WERI-Rb-1 (cell line): ENCODE data around the gene TARBP1.
"Not testable (repeated sequence)": the region's sequence is repeated elsewhere in the genome, so short reads cannot be mapped to it uniquely, and the experiment has no call there.

ENCODE experiments used
- DNase-seq: peaks from one replicate; pipeline ENCODE4 v3.0.0-alpha.2; 2020
- H3K27ac ChIP-seq: fragments of 250-450 bp; sonication (Bioruptor Pico); 2 replicates; pipeline ENCODE4 v1.5.1; 2020; ENCODE audit warnings: mild to moderate bottlenecking, moderate library complexity
- H3K27me3 ChIP-seq: fragments of 250-450 bp; sonication (Bioruptor Pico); 2 replicates; pipeline ENCODE4 v1.5.1; 2021; ENCODE audit warnings: mild to moderate bottlenecking, low read depth, moderate library complexity; ENCODE audit not compliant: insufficient read depth, severe bottlenecking
- H3K36me3 ChIP-seq: fragments of 250-450 bp; sonication (Bioruptor Pico); 2 replicates; pipeline ENCODE4 v1.5.1; 2020; ENCODE audit warnings: mild to moderate bottlenecking, moderate library complexity
- H3K4me3 ChIP-seq: 2 replicates; pipeline ENCODE4 v1.5.1; 2011; ENCODE audit warnings: low read depth, mild to moderate bottlenecking, control low read depth, low read length
- H3K9me3 ChIP-seq: fragments of 250-450 bp; sonication (Bioruptor Pico); 2 replicates; pipeline ENCODE4 v1.5.1; 2021; ENCODE audit warnings: mild to moderate bottlenecking, moderate library complexity; ENCODE audit not compliant: severe bottlenecking
- TF ChIP-seq, protein P1 (sequence below): IDR thresholded peaks from 2 replicates; pipeline ENCODE4 v1.5.1; 2011; ENCODE audit warnings: low read depth, mild to moderate bottlenecking, control low read depth, inconsistent platforms, low read length

The TARBP1 gene

DNA sequence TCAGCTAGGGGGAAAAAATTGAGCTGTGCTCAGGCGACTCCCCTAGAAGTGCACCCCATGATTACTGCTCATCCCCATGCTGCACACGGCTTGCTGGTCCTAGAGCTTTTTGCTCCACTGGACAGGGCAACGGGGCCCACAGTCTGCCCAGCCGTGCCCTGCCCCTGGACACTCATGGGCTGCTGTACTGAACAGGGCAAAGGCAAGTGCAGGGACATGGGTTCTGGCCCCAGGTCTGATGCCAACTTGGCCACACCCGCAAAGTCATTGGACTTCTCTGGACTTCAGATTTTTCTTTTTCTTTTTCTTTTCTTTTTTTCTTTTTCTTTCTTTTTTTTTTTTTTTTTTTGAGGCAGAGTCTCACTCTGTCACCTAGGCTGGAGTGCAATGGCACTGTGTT is 42.9 kb upstream of the TARBP1 start:
- TF ChIP-seq, protein P1, sequence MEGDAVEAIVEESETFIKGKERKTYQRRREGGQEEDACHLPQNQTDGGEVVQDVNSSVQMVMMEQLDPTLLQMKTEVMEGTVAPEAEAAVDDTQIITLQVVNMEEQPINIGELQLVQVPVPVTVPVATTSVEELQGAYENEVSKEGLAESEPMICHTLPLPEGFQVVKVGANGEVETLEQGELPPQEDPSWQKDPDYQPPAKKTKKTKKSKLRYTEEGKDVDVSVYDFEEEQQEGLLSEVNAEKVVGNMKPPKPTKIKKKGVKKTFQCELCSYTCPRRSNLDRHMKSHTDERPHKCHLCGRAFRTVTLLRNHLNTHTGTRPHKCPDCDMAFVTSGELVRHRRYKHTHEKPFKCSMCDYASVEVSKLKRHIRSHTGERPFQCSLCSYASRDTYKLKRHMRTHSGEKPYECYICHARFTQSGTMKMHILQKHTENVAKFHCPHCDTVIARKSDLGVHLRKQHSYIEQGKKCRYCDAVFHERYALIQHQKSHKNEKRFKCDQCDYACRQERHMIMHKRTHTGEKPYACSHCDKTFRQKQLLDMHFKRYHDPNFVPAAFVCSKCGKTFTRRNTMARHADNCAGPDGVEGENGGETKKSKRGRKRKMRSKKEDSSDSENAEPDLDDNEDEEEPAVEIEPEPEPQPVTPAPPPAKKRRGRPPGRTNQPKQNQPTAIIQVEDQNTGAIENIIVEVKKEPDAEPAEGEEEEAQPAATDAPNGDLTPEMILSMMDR = no peak
- Histone ChIP-seq H3K27ac (no peak overlapping the region), H3K36me3 (no peaks in the 10 kb centered on the region), H3K27me3 (no peaks in the 10 kb centered on the region), H3K4me3 (no peak overlapping the region), H3K9me3 (peaks cover 2% of the 10 kb centered on the region)
- no peak for DNase-seq

DNA sequence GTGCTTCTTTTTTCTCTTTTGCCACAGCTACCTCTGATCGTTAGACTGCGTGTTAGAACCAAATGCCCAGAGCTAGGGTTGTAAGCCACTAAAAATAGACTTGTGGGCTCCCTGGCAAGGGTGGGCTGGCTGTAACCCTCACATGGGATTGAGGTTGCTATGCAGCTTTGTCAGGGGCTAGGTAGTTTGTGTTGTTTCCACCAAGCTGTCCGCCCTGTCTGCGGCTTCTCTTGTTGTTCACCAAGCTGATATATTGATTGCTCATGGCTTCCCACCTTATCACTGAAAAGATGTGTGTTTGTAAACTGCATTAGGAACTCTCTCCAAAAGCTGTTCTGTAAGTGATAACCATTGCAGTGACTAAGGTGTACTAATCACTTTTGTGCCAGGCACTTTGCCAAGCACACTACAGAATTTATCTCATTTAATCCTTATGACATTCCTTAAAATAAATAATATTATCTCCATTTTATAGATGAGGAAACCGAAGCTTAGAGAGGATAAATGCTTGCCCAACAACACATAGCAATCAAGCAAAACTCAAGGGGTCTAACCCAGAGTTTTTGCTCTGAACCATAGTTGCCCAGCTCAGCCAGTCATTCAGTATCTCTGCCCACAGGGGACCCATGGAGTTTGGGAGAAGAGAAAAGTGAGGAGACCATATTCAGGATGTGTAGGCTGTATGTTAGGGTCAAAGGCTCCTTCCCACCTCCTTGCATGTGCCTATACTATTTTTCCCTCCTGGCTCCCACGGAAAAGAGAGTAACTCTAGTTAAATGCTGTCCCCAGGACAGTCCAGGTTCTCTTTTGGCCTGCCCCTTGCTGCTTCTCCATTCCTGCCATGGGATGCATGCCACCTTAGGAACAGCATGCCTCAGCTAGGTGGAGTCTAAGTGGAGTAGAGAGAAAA is 42.2 kb upstream of the TARBP1 start:
- no peaks in the 10 kb centered on the region for H3K36me3 ChIP-seq

DNA sequence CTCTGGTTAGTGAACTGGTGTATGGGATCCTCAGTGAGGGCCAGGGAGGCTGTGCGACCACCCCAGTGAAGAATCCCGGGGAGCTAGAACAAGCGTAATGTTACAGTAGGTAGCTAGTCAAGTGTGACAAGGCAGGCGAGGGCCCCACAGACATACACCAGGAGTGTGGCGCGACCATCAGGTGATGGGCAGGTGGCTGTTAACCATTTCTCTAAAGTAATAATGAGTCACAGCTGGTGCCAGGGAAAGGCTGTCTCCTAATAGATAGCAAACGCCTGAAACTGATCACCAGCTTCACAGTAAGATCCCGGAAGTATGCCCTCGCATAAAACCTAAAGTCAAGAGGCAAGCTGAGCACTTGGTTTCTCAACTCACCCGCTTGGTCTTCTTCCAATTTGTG is 40.5 kb upstream of the TARBP1 start:
- no peak overlapping the region for H3K27ac ChIP-seq
- no peaks in the 10 kb centered on the region for H3K36me3 ChIP-seq
- TF ChIP-seq, protein P1 = no peak
- no peaks in the 10 kb centered on the region for H3K27me3 ChIP-seq
- no peak overlapping the region for H3K4me3 ChIP-seq
- no peak for DNase-seq
- peaks cover 2% of the 10 kb centered on the region for H3K9me3 ChIP-seq

More for the DNA sequence above, 42.2 kb upstream of the TARBP1 start:
- Histone ChIP-seq H3K27ac (no peak overlapping the region), H3K27me3 (no peaks in the 10 kb centered on the region), H3K9me3 (peaks cover 2% of the 10 kb centered on the region), H3K4me3 (no peak overlapping the region)
- TF ChIP-seq, protein P1 = no peak
- no peak for DNase-seq

DNA sequence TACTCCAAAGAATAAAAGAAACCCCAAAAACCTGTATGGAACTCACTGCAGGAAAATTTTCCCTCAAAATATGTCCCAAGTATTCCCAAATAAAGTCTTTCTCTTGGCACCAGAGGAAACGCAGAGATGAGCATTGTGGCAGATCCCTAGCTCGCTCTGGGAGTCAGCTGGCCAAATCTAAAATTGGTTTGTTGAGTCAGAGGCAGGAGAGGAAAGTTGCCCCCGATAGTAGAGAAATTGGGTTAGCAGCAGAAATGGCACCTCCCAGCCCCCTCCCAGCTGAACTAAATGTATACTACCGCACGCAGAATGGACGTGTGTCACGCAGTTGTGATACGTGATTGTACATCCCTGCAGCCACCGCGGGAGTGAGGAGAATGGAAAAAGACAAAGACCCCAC is 39.9 kb upstream of the TARBP1 start:
- DNase-seq = no peak
- Histone ChIP-seq H3K9me3 (peaks cover 2% of the 10 kb centered on the region), H3K27ac (no peak overlapping the region), H3K4me3 (no peak overlapping the region), H3K36me3 (no peaks in the 10 kb centered on the region), H3K27me3 (no peaks in the 10 kb centered on the region)
- TF ChIP-seq, protein P1 = no peak

DNA sequence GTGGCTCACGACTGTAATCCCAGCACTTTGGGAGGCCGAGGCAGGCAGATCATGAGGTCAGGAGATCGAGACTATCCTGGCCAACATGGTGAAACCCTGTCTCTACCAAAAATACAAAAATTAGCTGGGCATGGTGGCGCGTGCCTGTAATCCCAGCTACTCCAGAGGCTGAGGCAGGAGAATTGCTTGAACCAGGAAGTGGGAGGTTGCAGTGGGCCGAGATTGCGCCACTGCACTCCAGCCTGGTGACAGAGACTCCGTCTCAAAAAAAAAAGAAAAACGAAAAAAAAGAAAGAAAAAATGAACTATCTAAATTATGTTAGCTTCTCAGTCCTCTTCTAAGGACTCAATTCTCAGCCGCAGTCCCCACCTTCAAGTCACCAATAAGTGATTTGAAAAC is 39.1 kb upstream of the TARBP1 start:
- not testable (repeated sequence) for H3K27ac ChIP-seq, H3K27me3 ChIP-seq, H3K4me3 ChIP-seq, H3K9me3 ChIP-seq, H3K36me3 ChIP-seq, DNase-seq

DNA sequence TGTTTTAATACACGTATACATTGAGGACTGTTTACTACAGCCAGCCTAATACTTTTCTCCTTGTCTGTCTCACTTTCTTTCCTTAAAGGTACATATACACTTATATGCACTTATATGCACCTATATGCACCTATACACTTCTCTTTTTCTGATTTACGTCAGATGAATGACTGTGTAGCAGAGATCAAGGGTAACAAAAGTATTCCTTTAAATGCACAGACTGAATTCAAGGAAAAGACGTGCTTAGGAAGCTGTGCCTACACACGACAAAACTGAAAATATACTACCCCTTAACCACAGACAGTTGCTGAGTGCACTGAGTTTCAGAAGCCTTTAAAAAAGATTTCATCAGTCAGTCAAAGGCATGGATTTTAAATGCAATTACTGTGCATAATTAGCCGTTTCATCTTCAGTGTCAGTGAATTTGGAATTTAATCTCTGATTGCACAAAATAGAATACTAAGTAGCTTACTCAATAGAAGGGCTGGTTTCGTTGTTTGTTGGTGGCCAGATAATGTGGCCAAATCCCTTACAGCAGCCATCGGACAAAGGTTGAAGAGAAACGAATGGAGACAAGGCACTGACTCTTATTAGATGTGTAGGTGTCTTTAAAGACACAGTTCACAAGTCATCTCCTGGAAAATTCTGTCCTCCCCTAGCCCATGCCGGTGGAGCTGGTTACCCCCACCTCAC is 38.3 kb upstream of the TARBP1 start:
- no peaks in the 10 kb centered on the region for H3K27me3 ChIP-seq
- DNase-seq = no peak
- no peak overlapping the region for H3K4me3 ChIP-seq
- H3K9me3 ChIP-seq = peaks cover 2% of the 10 kb centered on the region
- no peaks in the 10 kb centered on the region for H3K36me3 ChIP-seq
- H3K27ac ChIP-seq = no peak overlapping the region
- TF ChIP-seq, protein P1 = no peak
